GM18907 (cell line): ENCODE results near the gene ZFP28.

Experiments used
- ATAC-seq: cut with Tn5 transposase; IDR thresholded peaks from one replicate; pipeline ENCODE4 v1.9.1; 2021; ENCODE audit warnings: mild to moderate bottlenecking, moderate library complexity; ENCODE audit not compliant: unreplicated experiment

The ZFP28 gene

GRCh38 chr19:56595548-56595899 is 56.8 kb downstream of the ZFP28 start:
- ATAC-seq: no peak

GRCh38 chr19:56596676-56597075 is 57.9 kb downstream of the ZFP28 start:
- ATAC-seq: no peak

- ATAC-seq: no peak
These were observed 58.9 kb downstream of the ZFP28 start for GRCh38 chr19:56597696-56598095.

GRCh38 chr19:56601375-56601774 is 62.6 kb downstream of the ZFP28 start:
- no peak for ATAC-seq

- ATAC-seq: no peak
These were observed 65.1 kb downstream of the ZFP28 start for GRCh38 chr19:56603829-56604228.
